HUES64 (cell line): Measurements from ENCODE around the gene PCK1.

Experiments used
- H3K27ac ChIP-seq: 2 replicates; pipeline ENCODE4 v1.7.0; 2013; ENCODE audit warnings: low read depth, low read length, inconsistent platforms
- H3K27me3 ChIP-seq: 2 replicates; pipeline ENCODE4 v1.6.1; 2013; ENCODE audit warnings: mild to moderate bottlenecking, low read length; ENCODE audit not compliant: insufficient read depth
- H3K36me3 ChIP-seq: 2 replicates; pipeline ENCODE4 v1.6.1; 2013; ENCODE audit warnings: mild to moderate bottlenecking, low read length; ENCODE audit not compliant: insufficient read depth
- H3K4me1 ChIP-seq: 2 replicates; pipeline ENCODE4 v1.6.1; 2013; ENCODE audit warnings: mild to moderate bottlenecking, low read length, moderate library complexity; ENCODE audit not compliant: insufficient read depth
- H3K4me3 ChIP-seq: 2 replicates; pipeline ENCODE4 v1.5.1; 2013; ENCODE audit warnings: mild to moderate bottlenecking, low read length, moderate library complexity
- H3K9ac ChIP-seq: 2 replicates; pipeline ENCODE4 v1.6.1; 2013; ENCODE audit warnings: mild to moderate bottlenecking, low read depth, low read length
- H3K9me3 ChIP-seq: 2 replicates; pipeline ENCODE4 v1.6.1; 2013; ENCODE audit warnings: low read depth, low read length; ENCODE audit not compliant: insufficient read depth
- WGBS: fragments of 150-250, 120-280 bp; methylation state at CpG from one replicate; pipeline ENCODE4 v1.1.7; 2013; ENCODE audit warnings: missing lambda C conversion rate; 5-methylcytosine and 5-hydroxymethylcytosine counted together

PCK1 gene

DNA sequence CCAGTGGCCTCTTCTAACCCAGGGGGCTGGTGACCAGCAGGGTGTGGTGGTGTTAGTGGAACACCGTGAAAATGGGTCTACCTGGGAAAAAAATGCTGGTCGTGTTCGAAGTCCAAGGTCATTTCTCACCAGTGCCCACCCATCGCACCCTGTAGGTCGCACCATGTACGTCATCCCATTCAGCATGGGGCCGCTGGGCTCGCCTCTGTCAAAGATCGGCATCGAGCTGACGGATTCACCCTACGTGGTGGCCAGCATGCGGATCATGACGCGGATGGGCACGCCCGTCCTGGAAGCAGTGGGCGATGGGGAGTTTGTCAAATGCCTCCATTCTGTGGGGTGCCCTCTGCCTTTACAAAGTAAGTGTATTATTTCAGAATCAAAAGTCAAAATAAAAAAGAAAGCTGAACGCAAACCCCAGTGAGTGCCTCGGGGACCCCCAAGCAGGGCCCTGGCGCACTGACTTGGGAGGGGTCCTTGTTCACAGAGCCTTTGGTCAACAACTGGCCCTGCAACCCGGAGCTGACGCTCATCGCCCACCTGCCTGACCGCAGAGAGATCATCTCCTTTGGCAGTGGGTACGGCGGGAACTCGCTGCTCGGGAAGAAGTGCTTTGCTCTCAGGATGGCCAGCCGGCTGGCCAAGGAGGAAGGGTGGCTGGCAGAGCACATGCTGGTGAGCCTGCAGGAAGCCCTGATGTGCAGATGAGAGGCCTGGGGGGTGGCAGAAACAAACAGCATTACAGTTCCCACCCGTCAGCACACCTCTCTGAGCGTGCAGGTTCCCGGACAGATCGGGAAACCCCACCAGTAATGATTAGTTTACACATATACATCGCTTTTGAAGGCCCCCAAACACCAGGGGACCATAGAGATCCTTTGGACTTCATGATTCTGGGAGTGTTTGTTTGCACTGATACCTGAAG, 1.9 kb downstream of the PCK1 start:
- Histone ChIP-seq H3K4me1 (0 out of 2 replicates have a peak, but pooled peaks cover 5% of the 10 kb centered on the region), H3K27ac (no peak overlapping the region), H3K36me3 (no peaks in the 10 kb centered on the region), H3K9me3 (no peaks in the 10 kb centered on the region), H3K4me3 (no peak overlapping the region), H3K9ac (no peak overlapping the region), H3K27me3 (no peaks in the 10 kb centered on the region)
- 97% methylated on average over 35 of the region's 35 CpGs for WGBS

GRCh38 chr20:57563522-57563921, 2.6 kb downstream of the PCK1 start:
- H3K4me3 ChIP-seq = no peak overlapping the region
- H3K4me1 ChIP-seq = 0 out of 2 replicates have a peak, but pooled peaks cover 5% of the 10 kb centered on the region
- H3K9me3 ChIP-seq = no peaks in the 10 kb centered on the region
- H3K27ac ChIP-seq = no peak overlapping the region
- H3K36me3 ChIP-seq = no peaks in the 10 kb centered on the region
- no peaks in the 10 kb centered on the region for H3K27me3 ChIP-seq
- WGBS = 96% methylated on average over 12 of the region's 12 CpGs
- H3K9ac ChIP-seq = no peak overlapping the region

- WGBS = 91% methylated on average over 14 of the region's 14 CpGs
Measured at GRCh38 chr20:57564180-57564802, 3.4 kb downstream of the PCK1 start.

DNA sequence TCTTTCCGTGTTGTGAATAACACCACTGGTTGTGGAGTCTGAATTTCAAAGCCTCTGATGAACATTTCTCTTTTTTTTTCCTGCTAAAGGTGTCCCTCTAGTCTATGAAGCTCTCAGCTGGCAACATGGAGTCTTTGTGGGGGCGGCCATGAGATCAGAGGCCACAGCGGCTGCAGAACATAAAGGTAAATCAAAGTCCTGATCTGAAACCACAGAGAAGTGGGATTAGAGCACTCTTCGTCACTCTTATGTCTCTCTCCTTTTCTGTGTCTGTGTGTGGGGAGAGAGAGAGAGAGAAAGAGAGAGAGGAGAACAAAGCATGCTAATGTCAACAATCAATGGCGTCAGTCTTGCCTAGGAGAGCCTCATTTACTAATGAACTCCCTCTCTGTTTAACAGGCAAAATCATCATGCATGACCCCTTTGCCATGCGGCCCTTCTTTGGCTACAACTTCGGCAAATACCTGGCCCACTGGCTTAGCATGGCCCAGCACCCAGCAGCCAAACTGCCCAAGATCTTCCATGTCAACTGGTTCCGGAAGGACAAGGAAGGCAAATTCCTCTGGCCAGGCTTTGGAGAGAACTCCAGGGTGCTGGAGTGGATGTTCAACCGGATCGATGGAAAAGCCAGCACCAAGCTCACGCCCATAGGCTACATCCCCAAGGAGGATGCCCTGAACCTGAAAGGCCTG, 4.2 kb downstream of the PCK1 start:
- Histone ChIP-seq H3K36me3 (no peaks in the 10 kb centered on the region), H3K27me3 (no peaks in the 10 kb centered on the region), H3K4me1 (no peaks in the 10 kb centered on the region), H3K27ac (no peak overlapping the region), H3K4me3 (no peak overlapping the region), H3K9me3 (no peaks in the 10 kb centered on the region), H3K9ac (no peak overlapping the region)
- WGBS = 90% methylated on average over 11 of the region's 11 CpGs

More at GRCh38 chr20:57564180-57564802, 3.4 kb downstream of the PCK1 start:
- no peaks in the 10 kb centered on the region for H3K27me3 ChIP-seq
- H3K36me3 ChIP-seq = no peaks in the 10 kb centered on the region
- H3K4me1 ChIP-seq = 0 out of 2 replicates have a peak, but pooled peaks cover 1% of the 10 kb centered on the region
- no peak overlapping the region for H3K9ac ChIP-seq
- no peak overlapping the region for H3K27ac ChIP-seq
- H3K9me3 ChIP-seq = no peaks in the 10 kb centered on the region
- H3K4me3 ChIP-seq = no peak overlapping the region

- H3K27ac ChIP-seq = no peak overlapping the region
- no peaks in the 10 kb centered on the region for H3K36me3 ChIP-seq
- no peaks in the 10 kb centered on the region for H3K9me3 ChIP-seq
- no peak overlapping the region for H3K4me3 ChIP-seq
- H3K9ac ChIP-seq = no peak overlapping the region
- no peaks in the 10 kb centered on the region for H3K4me1 ChIP-seq
- no peaks in the 10 kb centered on the region for H3K27me3 ChIP-seq
- WGBS = 13% methylated on average over 1 of the region's 1 CpG
Measured at GRCh38 chr20:57566399-57566798, 5.5 kb downstream of the PCK1 start.

- Histone ChIP-seq H3K4me3 (no peak overlapping the region), H3K9me3 (no peaks in the 10 kb centered on the region), H3K27ac (no peak overlapping the region), H3K36me3 (no peaks in the 10 kb centered on the region), H3K9ac (no peak overlapping the region), H3K4me1 (no peaks in the 10 kb centered on the region), H3K27me3 (no peaks in the 10 kb centered on the region)
- WGBS = 91% methylated on average over 9 of the region's 10 CpGs
Measured at GRCh38 chr20:57566803-57567459, 6.0 kb downstream of the PCK1 start.

- Histone ChIP-seq H3K4me3 (no peak overlapping the region), H3K9me3 (no peaks in the 10 kb centered on the region), H3K4me1 (no peaks in the 10 kb centered on the region), H3K27me3 (no peaks in the 10 kb centered on the region), H3K9ac (no peak overlapping the region), H3K27ac (no peak overlapping the region), H3K36me3 (no peaks in the 10 kb centered on the region)
- WGBS = 90% methylated on average over 9 of the region's 9 CpGs
Measured at GRCh38 chr20:57567471-57568079, 6.7 kb downstream of the PCK1 start.

DNA sequence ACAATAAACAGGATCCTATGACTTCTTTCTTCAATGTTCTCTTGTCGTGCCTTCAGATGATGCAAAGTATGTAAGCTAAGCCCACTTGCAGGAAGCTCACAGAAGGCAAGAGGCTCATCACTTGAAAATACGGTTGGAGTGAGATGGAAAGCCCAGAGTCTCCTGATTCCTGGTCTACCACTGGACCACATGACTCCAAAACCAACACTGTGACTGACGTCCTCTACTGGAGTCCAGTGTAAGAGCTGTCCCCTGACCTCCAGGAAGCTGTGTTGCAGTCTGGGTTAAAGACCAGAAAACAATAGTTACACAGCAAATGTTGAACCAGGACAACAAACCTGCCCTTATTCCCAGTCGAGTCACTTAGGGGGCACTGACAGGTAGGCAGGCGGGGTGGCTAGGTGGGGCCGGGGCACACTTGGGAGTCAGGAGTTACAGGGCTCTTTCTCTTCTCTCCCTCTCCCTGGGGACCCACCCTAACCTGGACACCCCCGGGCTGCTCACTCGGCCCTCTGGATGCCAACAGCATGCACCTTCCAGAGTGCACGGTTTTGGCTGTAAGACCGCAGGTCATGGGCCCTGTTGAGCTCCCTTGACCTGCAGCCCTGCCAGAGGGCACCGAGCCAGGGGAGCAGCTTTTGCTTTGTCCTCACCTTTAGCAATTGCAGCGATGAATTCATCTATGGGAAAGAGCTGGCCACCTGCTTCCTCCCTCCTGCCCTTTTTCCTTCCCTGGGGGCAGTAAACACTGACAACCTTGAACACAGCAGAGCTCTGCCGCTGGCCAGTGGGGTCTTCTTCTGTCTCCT, 7.4 kb downstream of the PCK1 start:
- H3K36me3 ChIP-seq = no peaks in the 10 kb centered on the region
- no peak overlapping the region for H3K27ac ChIP-seq
- 88% methylated on average over 13 of the region's 13 CpGs for WGBS
- no peaks in the 10 kb centered on the region for H3K9me3 ChIP-seq
- no peak overlapping the region for H3K9ac ChIP-seq
- H3K27me3 ChIP-seq = no peaks in the 10 kb centered on the region
- peaks cover under 1% of the 10 kb centered on the region for H3K4me1 ChIP-seq
- H3K4me3 ChIP-seq = no peak overlapping the region

GRCh38 chr20:57568960-57569359, 8.1 kb downstream of the PCK1 start:
- WGBS = 95% methylated on average over 12 of the region's 12 CpGs
- H3K4me3 ChIP-seq = no peak overlapping the region
- no peak overlapping the region for H3K9ac ChIP-seq
- H3K27me3 ChIP-seq = no peaks in the 10 kb centered on the region
- H3K27ac ChIP-seq = no peak overlapping the region
- no peaks in the 10 kb centered on the region for H3K36me3 ChIP-seq
- no peaks in the 10 kb centered on the region for H3K9me3 ChIP-seq
- peaks cover 7% of the 10 kb centered on the region for H3K4me1 ChIP-seq
